HCT116 (cell line): ENCODE data around the gene SLC30A7. TPM values are rescaled to one million over a fixed set of nuclear protein-coding genes. Genes with fewer than 3 reads are reported as not detected.

Experiments
- ATAC-seq: fragments of 200-7000 bp; cut with Tn5 transposase; 2 replicates; pipeline ENCODE4 v1.9.1; 2020; ENCODE audit warnings: mild to moderate bottlenecking, moderate library complexity
- BruUV-seq: library from RNA; stranded (reverse); fragments of 400-500 nt; replicated peaks from 2 replicates; lab custom pipeline; 2021; lab: Mats Ljungman, UMichigan
- CTCF ChIA-PET: fragments of 300-600 bp; sonication (Branson Sonifier 250); formaldehyde crosslinking; loops from one replicate; lab custom pipeline; 2021; ENCODE audit warnings: antibody characterized with exemption; lab: Charles Lee
- POLR2A ChIA-PET: fragments of 300-600, 350-600 bp; sonication (Branson Sonifier 250); formaldehyde crosslinking; loops from one replicate; lab custom pipeline; 2021; ENCODE audit warnings: antibody characterized with exemption; lab: Charles Lee
- RAD21 ChIA-PET, 2 experiments: fragments of 300-600 bp; sonication (Branson Sonifier 250); formaldehyde crosslinking; loops; one replicate each; lab custom pipeline; 2023; ENCODE audit warnings: low total read pairs in 2 of 2; ENCODE audit not compliant: uncharacterized antibody in 2 of 2, unreplicated experiment in 2 of 2, low non-redundant PET in 1 of 2; lab: Charles Lee
- DNase-seq: peaks from one replicate; pipeline ENCODE4 v3.0.0-alpha.2; 2010; ENCODE audit warnings: low read depth, low spot score
- H2AFZ ChIP-seq: fragments of 200-600 bp; shearing (Covaris generic), sonication (generic); 2 replicates; pipeline ENCODE4 v1.6.1; 2017; ENCODE audit warnings: low read depth, mixed run types, mixed read lengths, antibody characterized with exemption, low read length; ENCODE audit not compliant: poor library complexity, severe bottlenecking
- H3K27ac ChIP-seq: 2 replicates; pipeline ENCODE4 v1.5.1; 2012; ENCODE audit warnings: low read depth, low read length
- H3K27me3 ChIP-seq: fragments of 200-600 bp; sonication (generic); 2 replicates; pipeline ENCODE4 v1.6.1; 2016; ENCODE audit warnings: mixed run types, low read length, mixed read lengths; ENCODE audit not compliant: insufficient read depth
- H3K36me3 ChIP-seq, 2 experiments: fragments of 200-500 bp in 1 of 2; fragments of 200-600 bp in 1 of 2; sonication (Bioruptor generic) in 1 of 2; sonication (generic) in 1 of 2; 2 replicates each; pipeline versions ENCODE4 v1.5.1 to v1.6.1; 2014 to 2016; ENCODE audit warnings: low read length in 2 of 2, inconsistent platforms in 1 of 2, mixed read lengths in 1 of 2, mixed run types in 1 of 2; ENCODE audit not compliant: insufficient read depth in 2 of 2, control insufficient read depth in 1 of 2
- H3K4me1 ChIP-seq, 2 experiments: fragments of 200-600 bp in 1 of 2; sonication (generic) in 1 of 2; 2 replicates each; pipeline versions ENCODE4 v1.5.1 to v1.6.1; 2012 to 2017; ENCODE audit warnings: low read length in 2 of 2, inconsistent platforms in 1 of 2, mild to moderate bottlenecking in 1 of 2, mixed read lengths in 1 of 2, mixed run types in 1 of 2, moderate library complexity in 1 of 2; ENCODE audit not compliant: insufficient read depth in 2 of 2, control insufficient read depth in 1 of 2
- H3K4me2 ChIP-seq: fragments of 200-600 bp; sonication (generic); 2 replicates; pipeline ENCODE4 v1.6.1; 2017; ENCODE audit warnings: mixed run types, low read length, mixed read lengths
- H3K4me3 ChIP-seq, 2 experiments: fragments of 200-600 bp in 1 of 2; sonication (generic) in 1 of 2; replicated peaks in 1 of 2; 2 replicates each; pipeline ENCODE4 v1.5.1; 2011 to 2016; ENCODE audit warnings: low read length in 2 of 2, control low read depth in 1 of 2, low read depth in 1 of 2, mild to moderate bottlenecking in 1 of 2, mixed read lengths in 1 of 2, mixed run types in 1 of 2
- H3K79me2 ChIP-seq: fragments of 200-600 bp; sonication (generic); 2 replicates; pipeline ENCODE4 v1.6.1; 2017; ENCODE audit warnings: mild to moderate bottlenecking, mixed run types, low read length, moderate library complexity, mixed read lengths; ENCODE audit not compliant: insufficient read depth
- H3K9ac ChIP-seq: fragments of 200-600 bp; sonication (generic); 2 replicates; pipeline ENCODE4 v1.6.1; 2016; ENCODE audit warnings: low read length, mixed read lengths
- H3K9me2 ChIP-seq: fragments of 200-600 bp; sonication (generic), shearing (Covaris generic); 2 replicates; pipeline ENCODE4 v1.6.1; 2017; ENCODE audit warnings: mixed run types, mild to moderate bottlenecking, moderate library complexity; ENCODE audit not compliant: insufficient read depth
- H3K9me3 ChIP-seq, 2 experiments: fragments of 200-500 bp in 1 of 2; fragments of 200-600 bp in 1 of 2; sonication (Bioruptor generic) in 1 of 2; sonication (generic) in 1 of 2; 2 replicates each; pipeline ENCODE4 v1.6.1; 2014 to 2017; ENCODE audit warnings: low read length in 2 of 2, mixed read lengths in 2 of 2, inconsistent platforms in 1 of 2, low read depth in 1 of 2, mild to moderate bottlenecking in 1 of 2, mixed run types in 1 of 2, moderate library complexity in 1 of 2; ENCODE audit not compliant: control insufficient read depth in 1 of 2, insufficient read depth in 1 of 2
- H4K20me1 ChIP-seq: fragments of 200-600 bp; sonication (generic), shearing (Covaris generic); 2 replicates; pipeline ENCODE4 v1.6.1; 2017; ENCODE audit warnings: mixed run types, mild to moderate bottlenecking, moderate library complexity; ENCODE audit not compliant: insufficient read depth
- CBX3 ChIP-seq: IDR thresholded peaks from 2 replicates; pipeline ENCODE4 v1.6.1; 2012; ENCODE audit warnings: low read depth
- CEBPB ChIP-seq: IDR thresholded peaks from 2 replicates; pipeline ENCODE4 v1.6.1; 2012; ENCODE audit warnings: low read depth
- CTCF ChIP-seq, 3 experiments: fragments of 200-600 bp in 1 of 3; sonication (generic) in 1 of 3; IDR thresholded peaks in 2 of 3; conservative IDR thresholded peaks in 1 of 3; 2 replicates each; pipeline ENCODE4 v1.5.1; 2012 to 2017; ENCODE audit warnings: low read depth in 2 of 3, low read length in 2 of 3, antibody characterized with exemption in 1 of 3, borderline replicate concordance in 1 of 3, control low read depth in 1 of 3, mild to moderate bottlenecking in 1 of 3, mixed read lengths in 1 of 3, mixed run types in 1 of 3, moderate library complexity in 1 of 3; ENCODE audit not compliant: insufficient read depth in 1 of 3
- EGR1 ChIP-seq: IDR thresholded peaks from 2 replicates; pipeline ENCODE4 v1.6.1; 2012; ENCODE audit warnings: low read depth
- EZH2 ChIP-seq: fragments of 200-600 bp; sonication (generic); IDR thresholded peaks from 2 replicates; pipeline ENCODE4 v1.6.1; 2017; ENCODE audit warnings: antibody characterized with exemption, mixed run types
- EZH2phosphoT487 ChIP-seq: fragments of 200-600 bp; IDR thresholded peaks from 2 replicates; pipeline ENCODE4 v1.6.1; 2018; ENCODE audit warnings: antibody characterized with exemption, borderline replicate concordance
- FOSL1 ChIP-seq: IDR thresholded peaks from 2 replicates; pipeline ENCODE4 v1.6.1; 2012; ENCODE audit warnings: low read depth
- JUND ChIP-seq: IDR thresholded peaks from 2 replicates; pipeline ENCODE4 v1.6.1; 2012
- POLR2A ChIP-seq: IDR thresholded peaks from 2 replicates; pipeline ENCODE4 v1.7.0; 2011; ENCODE audit warnings: borderline replicate concordance; ENCODE audit not compliant: insufficient read depth, insufficient read length; ENCODE audit errors: extremely low read depth
- POLR2AphosphoS5 ChIP-seq: IDR thresholded peaks from 2 replicates; pipeline ENCODE4 v1.6.1; 2011; ENCODE audit warnings: mild to moderate bottlenecking, low read depth, low read length, moderate library complexity
- SIN3A ChIP-seq: IDR thresholded peaks from 2 replicates; pipeline ENCODE4 v1.6.1; 2012; ENCODE audit warnings: low read depth
- SP1 ChIP-seq: IDR thresholded peaks from 2 replicates; pipeline ENCODE4 v1.6.1; 2012; ENCODE audit warnings: low read depth
- SRF ChIP-seq: IDR thresholded peaks from 2 replicates; pipeline ENCODE4 v1.6.1; 2012; ENCODE audit warnings: low read depth
- TCF7L2 ChIP-seq: IDR thresholded peaks from 2 replicates; pipeline ENCODE4 v1.7.0; 2011; ENCODE audit warnings: borderline replicate concordance, inconsistent platforms; ENCODE audit not compliant: insufficient read depth, insufficient read length; ENCODE audit errors: extremely low read depth
- YY1 ChIP-seq: IDR thresholded peaks from 2 replicates; pipeline ENCODE4 v1.6.1; 2011; ENCODE audit warnings: low read length, low read depth, moderate library complexity, mild to moderate bottlenecking; ENCODE audit not compliant: insufficient replicate concordance; ENCODE audit errors: extremely low read depth
- ZBTB33 ChIP-seq: IDR thresholded peaks from 2 replicates; pipeline ENCODE4 v1.6.1; 2011; ENCODE audit warnings: mild to moderate bottlenecking, low read length, moderate library complexity; ENCODE audit not compliant: insufficient replicate concordance; ENCODE audit errors: extremely low read depth
- ZFX ChIP-seq: fragments of 450-650 bp; IDR thresholded peaks from 2 replicates; pipeline ENCODE4 v1.6.1; 2017
- intact Hi-C: fragments of 100-400 bp; cut with micrococcal nuclease; formaldehyde crosslinking; loops from 2 replicates; pipeline ENCODE4 v1.10.0; 2022
- total RNA-seq: library from RNA; stranded (reverse); gene quantifications from one replicate; pipeline ENCODE4 v1.2.1, GENCODE V29; 2021; ENCODE audit not compliant: unreplicated experiment
- TF ChIP-seq, protein P1 (sequence below): IDR thresholded peaks from 2 replicates; pipeline ENCODE4 v1.6.1; 2012

SLC30A7 gene
- total RNA-seq, 1 experiment from 2014 or later, result 23.3 TPM

DNA sequence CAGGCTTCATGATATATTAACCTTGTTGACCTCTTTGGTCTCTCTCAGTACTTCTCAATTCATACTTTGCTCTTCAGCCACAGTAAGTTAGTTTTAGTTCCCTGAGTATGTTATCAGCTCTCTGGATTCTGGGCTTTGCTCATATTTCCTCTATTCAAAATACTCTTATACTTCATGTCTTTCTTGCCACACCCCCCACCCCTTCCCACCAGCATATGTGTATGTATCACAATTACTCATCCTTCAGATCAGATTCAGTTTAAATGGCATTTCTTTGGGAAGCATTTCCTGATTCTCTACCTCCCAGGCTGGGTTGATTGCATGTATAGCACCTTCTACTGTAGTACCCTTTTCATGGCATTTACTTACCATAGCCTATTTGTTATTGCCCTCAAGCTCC, 28.3 kb downstream of the SLC30A7 start:
- DNase-seq, result no peak
- no peaks in the 10 kb centered on the region for H3K9me3 ChIP-seq
- no TSS peak for BruUV-seq
- CTCF ChIA-PET, result interaction anchor here (1.1 kb wide), 1 partner anchor 364 kb away, joined by 3 read pairs; no protein-coding TSS in a partner anchor
- TF ChIP-seq, protein P1, sequence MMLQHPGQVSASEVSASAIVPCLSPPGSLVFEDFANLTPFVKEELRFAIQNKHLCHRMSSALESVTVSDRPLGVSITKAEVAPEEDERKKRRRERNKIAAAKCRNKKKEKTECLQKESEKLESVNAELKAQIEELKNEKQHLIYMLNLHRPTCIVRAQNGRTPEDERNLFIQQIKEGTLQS, result no peak
- no peak for TF ChIP-seq POLR2A
- TF ChIP-seq SRF, result no peak
- no peak for TF ChIP-seq SP1
- TF ChIP-seq FOSL1, result no peak
- no peak for TF ChIP-seq TCF7L2
- no peak for TF ChIP-seq CEBPB
- no peak for TF ChIP-seq YY1
- no peak for TF ChIP-seq ZFX
- TF ChIP-seq EZH2, result no peak
- TF ChIP-seq SIN3A, result no peak
- TF ChIP-seq, all 23 proteins: peak for 0
- ChIA-PET RAD21 (no interaction called here), POLR2A (no interaction called here)
- Histone ChIP-seq H3K27ac (no peak overlapping the region), H3K9me2 (no peaks in the 10 kb centered on the region), H3K79me2 (no peaks in the 10 kb centered on the region), H3K27me3 (no peaks in the 10 kb centered on the region), H3K36me3 (peaks cover 7 to 21% of the 10 kb centered on the region in 2 experiments; a peak in 2 of 4 replicates), H2AFZ (no peak overlapping the region), H3K4me1 (no peaks in the 10 kb centered on the region), H3K4me2 (no peak overlapping the region), H3K9ac (no peak overlapping the region), H4K20me1 (no peaks in the 10 kb centered on the region; the same call in 1 of the 2 replicates), H3K4me3 (no peak overlapping the region)
- intact Hi-C loops, result no loop called here
- ATAC-seq, result no peak

DNA sequence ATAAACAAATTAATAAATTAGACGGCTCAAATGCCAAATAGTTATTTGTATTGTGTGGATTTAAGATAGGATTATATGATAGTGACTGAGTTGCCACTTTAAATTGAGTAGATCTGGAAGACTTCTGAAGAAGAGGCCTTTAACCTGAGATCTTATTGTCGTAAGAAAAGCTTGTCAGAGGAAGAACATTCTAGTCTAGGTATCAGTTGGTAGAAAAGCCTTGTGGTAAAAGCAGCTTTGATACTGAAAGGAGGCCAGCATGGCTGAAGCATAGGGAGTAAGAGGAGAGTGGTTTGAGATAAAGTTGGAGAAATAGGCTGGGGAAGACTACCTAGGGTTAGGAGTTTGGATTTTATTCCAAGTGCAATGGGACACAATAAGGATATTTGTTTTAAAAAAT, 29.1 kb downstream of the SLC30A7 start:
- no peak overlapping the region for H3K4me3 ChIP-seq
- no peaks in the 10 kb centered on the region for H3K79me2 ChIP-seq
- intact Hi-C loops, result no loop called here
- CTCF ChIA-PET, result no interaction called here
- H3K9me2 ChIP-seq, result no peaks in the 10 kb centered on the region
- no peak for ATAC-seq
- no peaks in the 10 kb centered on the region for H3K27me3 ChIP-seq
- no peak overlapping the region for H3K4me2 ChIP-seq
- H3K4me1 ChIP-seq, result no peaks in the 10 kb centered on the region
- no TSS peak for BruUV-seq
- H4K20me1 ChIP-seq, result no peaks in the 10 kb centered on the region; the same call in 1 of the 2 replicates
- H3K9me3 ChIP-seq, result no peaks in the 10 kb centered on the region
- peaks cover 7 to 21% of the 10 kb centered on the region in 2 experiments; a peak in 2 of 4 replicates for H3K36me3 ChIP-seq
- no peak overlapping the region for H3K9ac ChIP-seq
- RAD21 ChIA-PET, result no interaction called here
- H2AFZ ChIP-seq, result no peak overlapping the region
- POLR2A ChIA-PET, result no interaction called here
- DNase-seq, result no peak
- no peak overlapping the region for H3K27ac ChIP-seq
- no peak for TF ChIP-seq ZFX
- TF ChIP-seq YY1, result no peak
- no peak for TF ChIP-seq CTCF (IDR thresholded peaks at IDR 0.05 in 2 of 3, conservative IDR thresholded peaks at IDR 0.05 in 1 of 3; ENCODE audit: borderline replicate concordance in 1 of 3, insufficient read depth in 1 of 3, low read depth in 2 of 3, low read length in 2 of 3)
- no peak for TF ChIP-seq EZH2
- no peak for TF ChIP-seq POLR2A
- TF ChIP-seq EZH2phosphoT487, result no peak
- no peak for TF ChIP-seq POLR2AphosphoS5
- TF ChIP-seq SRF, result no peak
- TF ChIP-seq ZBTB33, result no peak
- TF ChIP-seq EGR1, result no peak
- TF ChIP-seq CBX3, result no peak
- TF ChIP-seq JUND, result no peak
- no peak for TF ChIP-seq TCF7L2
